Activated CD8-positive, alpha-beta memory T cell treated with anti-CD3 and anti-CD28 coated beads, Interleukin-2, amount 50 U/mL, for 1 hour (primary cell): ENCODE data around the gene MCM7.

Experiments
- DNase-seq: peaks from one replicate; pipeline ENCODE4 v3.0.0-alpha.2; 2020; ENCODE audit errors: extremely low read depth

MCM7 gene

GRCh38 chr7:100122568-100122967, 21.4 kb upstream of the MCM7 start:
- no peak for DNase-seq

GRCh38 chr7:100122067-100122466, 20.9 kb upstream of the MCM7 start:
- DNase-seq, result no peak

- DNase-seq, result no peak
These were observed 19.5 kb upstream of the MCM7 start for GRCh38 chr7:100120733-100121036.

- DNase-seq, result peak; percentile 28
These were observed 19.0 kb upstream of the MCM7 start for GRCh38 chr7:100119970-100120732.

GRCh38 chr7:100119072-100119969, 18.1 kb upstream of the MCM7 start, which contains the start of the genes CNPY4 and TAF6:
TSS of gene CNPY4 (plus strand) at chr7:100119634. CDS start at chr7:100119745, 111 bp downstream.
TSS of gene TAF6 (minus strand) at chr7:100119358. CDS start at chr7:100114209, 5,149 bp downstream.
- DNase-seq, result peak; percentile 95

- no peak for DNase-seq
These were observed 17.3 kb upstream of the MCM7 start for GRCh38 chr7:100118388-100119071.

- DNase-seq, result no peak
These were observed 13.8 kb upstream of the MCM7 start for GRCh38 chr7:100115026-100115425.

GRCh38 chr7:100111914-100112313, 10.7 kb upstream of the MCM7 start:
- DNase-seq, result no peak

GRCh38 chr7:100111156-100111555, 10.0 kb upstream of the MCM7 start:
- no peak for DNase-seq

- no peak for DNase-seq
These were observed 8.4 kb upstream of the MCM7 start for GRCh38 chr7:100109521-100110163.

- no peak for DNase-seq
These were observed 6.7 kb upstream of the MCM7 start for GRCh38 chr7:100107890-100108289.

GRCh38 chr7:100107125-100107737, 6.0 kb upstream of the MCM7 start:
- no peak for DNase-seq

- DNase-seq, result no peak
These were observed 5.4 kb upstream of the MCM7 start for GRCh38 chr7:100106633-100107032.

- DNase-seq, result no peak
These were observed 4.3 kb upstream of the MCM7 start for GRCh38 chr7:100105534-100105933.

- DNase-seq, result no peak
These were observed 2.0 kb upstream of the MCM7 start for GRCh38 chr7:100102950-100103840.

GRCh38 chr7:100100420-100101015, 679 bp downstream of the MCM7 start:
- peak; percentile 54 for DNase-seq

GRCh38 chr7:100099452-100099851, 1.7 kb downstream of the MCM7 start:
- DNase-seq, result no peak

- DNase-seq, result no peak
These were observed 2.3 kb downstream of the MCM7 start for GRCh38 chr7:100098913-100099312.

GRCh38 chr7:100095704-100096103, 5.5 kb downstream of the MCM7 start:
- DNase-seq, result no peak

GRCh38 chr7:100095289-100095688, 5.9 kb downstream of the MCM7 start:
- DNase-seq, result no peak
